NCI-H446 (cell line): ENCODE data around the gene TMA7.

Source experiments
- DNase-seq, 2 experiments: peaks; one replicate each; lab custom pipeline; 2025; lab: John Stamatoyannopoulos, UW

TMA7 gene

DNA sequence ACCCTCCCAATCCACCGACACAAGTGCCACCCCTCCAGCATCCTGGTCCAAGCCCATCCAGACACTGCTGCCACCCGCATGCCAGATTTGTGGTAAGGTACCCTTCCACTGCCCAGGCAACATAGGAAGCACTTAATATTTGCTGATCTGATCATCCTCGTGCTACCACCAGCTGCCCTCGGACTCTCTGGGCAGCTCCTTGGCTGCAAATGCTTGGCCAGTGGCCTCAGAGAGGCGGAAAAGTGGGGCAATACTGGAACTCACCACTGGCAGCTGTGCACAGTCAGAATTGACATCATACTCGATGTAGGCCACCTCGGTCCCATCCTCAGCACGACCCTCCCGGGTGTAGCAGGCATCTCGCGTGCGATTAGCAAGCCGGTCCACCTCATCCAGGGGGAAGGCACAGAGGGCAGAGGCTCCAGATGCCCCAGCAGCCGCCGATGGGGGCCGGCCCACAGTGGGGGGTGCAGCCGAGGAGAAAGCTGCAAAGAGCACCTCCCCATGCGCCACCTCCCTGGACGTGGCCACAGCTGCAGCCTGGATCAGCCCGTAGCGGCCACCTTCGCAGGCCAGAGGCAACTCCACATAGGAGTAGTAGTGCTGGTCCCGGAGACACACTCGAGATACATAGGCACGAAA lies 16.7 kb upstream of the TMA7 start:
- no peak for DNase-seq

DNA sequence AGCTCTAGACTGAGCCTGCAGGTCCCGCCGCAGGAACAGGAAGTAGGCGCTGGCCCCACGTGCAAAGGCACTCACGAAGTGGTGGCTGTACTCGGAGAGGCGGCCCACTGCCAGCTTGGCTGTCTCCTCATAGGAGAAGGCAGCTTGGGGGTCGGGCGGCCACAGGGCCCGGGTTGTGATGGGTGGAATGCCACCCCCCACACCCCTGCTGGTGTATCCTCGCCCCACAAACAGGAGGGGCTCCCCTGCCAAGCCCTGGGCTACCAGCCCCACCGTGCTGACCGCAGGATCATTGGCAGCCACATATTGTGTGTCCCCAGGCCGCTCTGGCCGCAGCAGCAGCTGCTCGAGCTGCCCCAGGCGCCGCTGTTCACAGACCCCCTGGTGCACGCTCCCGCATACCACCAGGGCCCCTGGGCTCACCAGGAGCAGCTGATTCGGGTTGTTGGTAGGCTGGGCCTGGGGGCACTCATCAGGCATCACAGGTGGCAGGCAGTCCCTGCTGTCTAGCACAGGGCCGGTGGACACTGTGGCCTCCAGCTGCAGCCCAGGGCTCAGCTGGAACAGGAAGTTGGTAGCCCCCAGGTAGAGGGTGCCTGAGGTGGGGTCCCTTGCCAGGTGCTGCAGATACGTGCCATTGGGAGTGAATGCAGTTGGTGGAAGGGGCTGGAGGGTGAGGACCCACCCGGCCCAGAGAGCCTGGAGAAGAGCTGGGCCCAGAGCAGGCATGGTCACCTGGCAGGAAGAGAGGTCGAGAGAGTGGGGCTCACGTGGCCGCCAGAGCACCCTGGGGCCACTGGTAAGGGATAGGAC lies 16.0 kb upstream of the TMA7 start:
- DNase-seq: no peak

DNA sequence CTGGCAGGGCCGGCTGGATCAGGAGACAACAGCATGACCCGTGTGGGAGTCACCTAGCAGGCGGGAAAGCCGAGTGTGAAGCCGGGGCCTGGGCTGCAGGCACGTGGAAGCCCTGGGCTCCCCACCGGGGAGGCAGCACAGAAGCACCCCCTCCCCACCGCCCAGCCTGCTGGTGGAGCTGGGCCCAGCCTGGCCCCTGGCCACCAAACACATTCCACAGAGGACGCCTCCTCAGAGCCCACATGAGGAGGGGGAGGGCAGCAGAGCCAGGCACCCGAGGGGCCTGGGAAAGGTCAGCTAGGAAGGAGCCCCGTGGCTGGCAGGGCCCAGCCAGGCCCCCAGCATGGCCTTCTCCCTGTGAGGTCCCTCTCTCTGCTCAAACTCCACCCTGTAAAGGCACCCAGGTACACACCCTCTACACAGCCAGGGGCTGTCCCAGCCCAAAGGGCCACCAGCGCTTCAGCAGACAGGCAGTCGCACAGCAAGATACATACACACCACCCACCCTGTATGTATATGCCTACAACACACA lies 14.7 kb upstream of the TMA7 start:
- no peak for DNase-seq

DNA sequence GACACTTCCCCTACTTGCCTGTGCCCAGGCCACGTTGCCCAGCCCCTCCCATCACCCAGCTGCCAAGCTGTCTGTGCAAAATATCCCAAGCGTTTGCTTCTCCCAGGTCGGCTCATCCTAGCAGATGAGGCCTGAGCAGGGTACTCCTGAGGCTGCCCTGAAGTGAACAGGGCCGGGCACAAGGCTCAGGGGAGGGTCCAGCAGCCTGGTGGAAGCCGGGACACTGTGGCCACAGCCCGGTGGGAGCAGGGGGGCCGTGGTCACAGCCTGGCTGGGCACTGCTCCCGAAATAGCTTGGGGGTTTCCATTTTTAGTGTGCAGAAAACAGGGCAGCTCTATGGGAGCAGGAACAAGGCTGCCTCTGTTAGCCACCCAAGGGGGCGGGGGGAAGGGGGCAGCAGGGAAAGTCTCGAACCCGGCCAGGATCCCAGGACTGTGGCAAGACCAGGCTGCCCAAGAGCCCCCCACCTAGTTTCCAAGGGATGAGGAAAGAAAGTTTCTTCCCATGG lies 13.6 kb upstream of the TMA7 start:
- no peak for DNase-seq

- no peak for DNase-seq
Observed at GRCh38 chr3:48426944-48427629, 13.0 kb upstream of the TMA7 start.

DNA sequence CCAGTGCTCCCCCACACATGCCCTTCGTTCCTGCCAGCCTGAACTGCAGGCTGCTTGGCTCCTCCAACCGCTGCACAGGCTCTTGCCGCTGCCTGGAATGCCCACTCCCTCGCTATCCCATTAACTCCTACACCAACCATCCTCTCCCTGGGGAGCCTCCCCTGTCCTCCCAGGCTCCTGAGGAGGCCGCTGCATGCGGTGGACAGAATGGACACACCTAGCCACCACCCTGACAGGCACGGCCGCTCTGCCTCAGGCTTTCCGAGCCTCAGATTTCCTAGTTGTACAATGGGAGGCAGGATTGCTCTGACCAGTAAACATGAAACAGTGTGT lies 12.5 kb upstream of the TMA7 start:
- no peak for DNase-seq

DNA sequence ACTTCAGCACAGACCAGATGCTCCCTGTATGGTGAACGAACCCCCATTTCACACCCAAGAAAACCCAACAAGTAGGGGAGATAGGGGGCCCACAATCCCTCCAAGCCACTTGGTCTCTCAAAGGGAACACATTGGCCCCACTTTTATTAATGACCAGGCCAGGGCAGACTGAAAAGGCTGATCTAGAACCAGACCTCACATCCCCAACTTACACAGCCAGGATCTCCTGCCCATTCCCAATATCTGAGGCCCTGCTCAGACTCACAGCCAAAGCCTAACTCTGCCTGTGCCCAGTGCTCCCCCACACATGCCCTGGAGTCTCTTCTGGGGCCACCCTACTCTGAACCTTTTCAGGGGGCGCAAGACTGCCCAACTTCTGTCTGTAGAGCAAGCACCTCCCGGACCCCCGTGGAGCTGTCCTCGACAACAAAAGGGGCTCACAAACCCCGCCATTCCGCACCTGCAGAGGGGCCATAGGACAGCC lies 11.9 kb upstream of the TMA7 start:
- no peak for DNase-seq

GRCh38 chr3:48428572-48429316 lies 11.3 kb upstream of the TMA7 start:
- no peak for DNase-seq

- DNase-seq: peak in 1 of 2 experiments; percentile 40
Observed at GRCh38 chr3:48429317-48429959, 10.6 kb upstream of the TMA7 start.

- peak in 1 of 2 experiments; percentile 15 for DNase-seq
Observed at GRCh38 chr3:48429960-48430707, 9.9 kb upstream of the TMA7 start, which contains the start of gene PLXNB1. PLXNB1 (minus strand) TSS chr3:48430086; CDS start chr3:48424611, 5,475 bp downstream.

- no peak for DNase-seq
Observed at GRCh38 chr3:48430708-48431101, 9.4 kb upstream of the TMA7 start.

DNA sequence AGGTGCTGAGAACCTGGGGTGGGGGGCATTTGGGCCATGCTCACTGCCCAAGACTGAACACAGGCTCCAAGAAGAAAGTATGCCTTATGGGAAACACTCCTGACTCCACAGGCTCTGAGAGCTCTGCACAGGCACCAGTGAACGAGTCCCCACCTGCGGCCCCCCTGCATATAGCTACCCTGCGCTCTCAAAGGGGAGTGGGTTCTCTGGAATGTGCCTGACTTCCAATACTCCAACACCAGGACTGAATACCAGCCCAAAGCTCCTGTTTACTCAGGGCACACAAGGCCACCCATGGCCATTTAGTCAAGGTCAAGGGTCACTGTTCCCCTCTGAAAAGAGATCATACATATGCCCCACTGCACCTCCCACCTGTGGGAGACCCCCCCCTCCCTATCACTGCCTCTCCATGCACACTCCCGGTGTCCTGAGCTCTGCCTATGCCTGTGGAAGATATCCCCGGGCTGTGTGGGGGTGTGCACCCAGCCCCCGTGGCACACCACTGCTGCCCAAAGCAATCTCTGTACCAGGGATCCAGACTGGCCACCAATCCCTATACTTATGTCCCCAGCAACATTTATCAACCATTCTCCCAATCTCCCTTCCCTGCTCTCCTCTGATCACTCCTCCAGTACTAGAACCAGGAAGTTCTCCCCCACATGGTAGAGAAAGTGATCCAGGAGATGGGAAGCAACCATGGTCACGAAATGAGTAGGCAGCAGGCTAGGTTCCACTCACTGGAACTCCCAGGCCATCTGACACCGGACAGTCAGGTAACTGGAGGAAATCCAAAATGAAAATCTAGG lies 8.6 kb upstream of the TMA7 start:
- no peak for DNase-seq

DNA sequence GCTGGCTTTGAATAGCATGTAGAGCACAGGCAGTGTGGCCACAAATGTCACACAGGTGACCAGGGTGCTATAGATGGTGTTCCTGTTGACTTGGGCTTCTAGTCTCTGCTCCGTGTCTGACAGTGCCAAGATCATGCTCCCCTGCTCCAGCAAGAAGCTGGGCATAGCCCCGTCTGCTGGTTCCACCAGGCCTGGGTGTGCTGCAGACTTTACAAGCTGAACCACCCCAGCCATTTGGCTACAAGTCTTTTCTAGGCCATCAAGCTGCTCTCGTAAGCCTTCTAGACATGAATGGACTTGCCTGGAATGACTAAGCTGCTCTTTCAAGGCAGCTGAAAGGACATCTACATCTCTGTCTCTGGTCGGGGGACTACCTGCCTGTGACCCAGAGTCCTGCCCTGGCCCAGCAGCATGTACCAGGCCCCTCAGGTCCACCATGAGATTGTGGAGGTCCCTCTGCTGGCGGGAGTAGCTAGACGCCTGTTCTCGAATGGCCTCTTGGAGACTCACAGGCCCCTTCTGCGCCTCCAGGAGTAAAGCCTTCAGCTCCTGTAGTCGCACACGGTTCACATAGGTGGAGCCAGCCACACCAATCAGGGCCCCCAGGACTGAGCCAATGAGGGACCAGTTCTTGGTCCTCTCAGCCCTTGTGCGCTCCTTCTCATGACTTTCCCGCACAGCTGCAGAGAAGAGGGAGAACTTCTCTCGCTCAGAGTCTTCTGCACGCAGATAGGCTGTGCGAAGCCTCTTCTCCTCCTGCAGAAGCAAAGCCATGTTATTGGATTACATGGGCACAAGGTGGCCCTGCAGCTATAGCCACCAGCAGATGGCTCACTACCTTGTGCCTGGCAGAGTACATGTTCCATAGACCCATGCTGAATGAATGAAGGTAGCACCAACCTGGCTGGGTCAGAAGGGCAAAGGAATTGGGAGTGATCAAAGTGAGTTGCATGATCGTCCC lies 7.4 kb upstream of the TMA7 start:
- DNase-seq: no peak

- no peak for DNase-seq
Observed at GRCh38 chr3:48433472-48434118, 6.5 kb upstream of the TMA7 start.

DNA sequence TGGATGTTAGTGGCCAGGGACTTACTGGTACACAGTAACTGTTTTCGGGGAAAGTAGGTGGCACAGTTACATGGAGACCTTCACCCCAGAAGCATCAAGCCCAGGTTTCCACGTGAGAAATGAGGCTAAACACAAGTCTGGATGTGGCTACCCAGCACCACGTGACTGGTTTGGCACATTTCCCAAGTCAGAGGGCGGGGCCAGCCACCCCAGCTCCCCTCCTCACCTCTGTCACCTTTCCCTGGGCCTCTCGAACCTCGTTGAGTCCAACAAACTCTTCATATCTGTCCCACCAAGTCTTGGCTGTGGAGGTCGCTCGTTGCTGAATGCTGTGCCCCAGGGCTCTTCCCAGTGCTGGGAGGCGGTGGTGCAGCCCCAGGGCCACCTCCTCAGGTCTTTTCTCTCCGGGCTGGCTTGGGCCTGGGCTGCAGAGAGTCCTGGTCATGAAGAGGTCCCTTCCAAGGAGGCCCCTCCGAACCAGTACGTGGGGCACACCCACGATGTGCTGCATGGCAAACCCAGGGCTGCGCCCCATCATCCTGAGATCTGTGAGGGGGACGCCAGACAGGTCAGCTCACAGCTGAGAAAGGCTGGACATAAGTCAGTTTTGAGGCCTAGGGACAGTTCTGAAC lies 5.3 kb upstream of the TMA7 start:
- DNase-seq: no peak

GRCh38 chr3:48435223-48435595 lies 4.8 kb upstream of the TMA7 start:
- DNase-seq: no peak

DNA sequence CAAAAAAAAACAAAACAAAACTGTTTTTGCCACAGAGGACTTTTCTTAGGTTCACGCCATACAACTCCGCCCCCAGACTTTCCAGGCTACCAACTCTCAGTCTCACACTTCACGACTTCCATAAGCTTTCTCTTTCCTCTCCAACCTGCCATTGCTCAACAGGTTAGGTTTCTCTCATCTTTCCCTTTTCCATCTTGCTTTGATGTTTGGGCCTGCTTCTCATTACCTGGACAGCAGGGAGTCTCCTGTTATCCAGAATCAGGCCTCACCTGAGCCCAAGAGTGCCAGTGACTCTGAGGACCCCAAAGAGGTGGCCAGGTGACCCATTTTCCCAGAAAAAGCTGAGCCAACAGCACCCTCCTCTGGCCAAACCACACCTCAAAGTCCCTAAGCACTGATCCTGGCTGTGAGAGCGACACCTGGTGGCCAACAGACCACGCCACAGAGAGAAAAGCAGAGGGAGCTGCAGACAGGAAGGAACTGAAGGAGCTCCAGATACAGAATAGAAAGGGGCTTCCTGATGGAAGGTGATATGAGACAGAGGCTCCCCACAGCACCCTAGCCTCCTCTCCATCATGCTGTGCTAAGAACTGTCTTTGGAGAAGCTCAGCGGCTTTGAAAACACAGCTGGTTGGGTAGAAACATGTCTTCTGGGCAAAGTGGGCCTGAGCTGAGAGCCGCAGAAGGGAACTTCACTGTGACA lies 4.1 kb upstream of the TMA7 start:
- peak in 1 of 2 experiments; percentile 58 for DNase-seq
